ENCODE measurements around the gene OR6S1. TPM values are rescaled to one million over a fixed set of nuclear protein-coding genes. Genes with fewer than 3 reads are reported as not detected.

The OR6S1 gene
- total RNA-seq, 1 experiment from 2014 or later: not detected

- no peak for TF ChIP-seq STAT6 (CRISPR knock-in tag; conservative IDR thresholded peaks at IDR 0.05; ENCODE audit: low read depth)
- no peak for TF ChIP-seq ESRRA (CRISPR knock-in tag; IDR thresholded peaks at IDR 0.05; ENCODE audit: borderline replicate concordance)
Measured at GRCh38 chr14:20607617-20608016, 33.9 kb downstream of the OR6S1 start (continued).

- Mint-ChIP-seq H3K9me3 (no peaks in the 10 kb centered on the region), H3K27ac (no peak overlapping the region; the same call in 1 of the 2 replicates), H3K27me3 (ENCODE audit: low read depth) (no peaks in the 10 kb centered on the region), H3K36me3 (no peaks in the 10 kb centered on the region), H3K4me3 (no peak overlapping the region), H3K4me1 (peaks cover 11% of the 10 kb centered on the region)
- ChIA-PET POLR2A (interaction anchor here (1.1 to 1.3 kb wide), 3 partner anchors 50 to 264 kb away, joined by 3 read pairs; partner anchors contain the start of gene PARP2), CTCF (interaction anchor here (0.6 to 5.2 kb wide), 25 partner anchors 10 to 277 kb away, joined by 3 to 64 read pairs (median 4); partner anchors contain the start of genes APEX1, PARP2, PIP4P1 and PNP)
- no peak for TF ChIP-seq PRRX2 (CRISPR knock-in tag; IDR thresholded peaks at IDR 0.05)
- TF ChIP-seq ZNF512 (CRISPR knock-in tag; IDR thresholded peaks at IDR 0.05; ENCODE audit: borderline replicate concordance): no peak
- no peak for TF ChIP-seq AR (CRISPR knock-in tag; IDR thresholded peaks at IDR 0.05)
- TF ChIP-seq USF1 (CRISPR knock-in tag; IDR thresholded peaks at IDR 0.05): no peak
- TF ChIP-seq TP53 (CRISPR knock-in tag; IDR thresholded peaks at IDR 0.05): no peak
- TF ChIP-seq USF2 (CRISPR knock-in tag; IDR thresholded peaks at IDR 0.05): no peak
- TF ChIP-seq ZNF219 (CRISPR knock-in tag; IDR thresholded peaks at IDR 0.05; ENCODE audit: borderline replicate concordance): no peak
- ATAC-seq: no peak
- DNase-seq (ENCODE audit: low spot score): no peak
Measured at GRCh38 chr14:20606902-20607242, 34.6 kb downstream of the OR6S1 start.

- Mint-ChIP-seq H3K9me3 (no peaks in the 10 kb centered on the region), H3K36me3 (no peaks in the 10 kb centered on the region), H3K27me3 (ENCODE audit: low read depth) (no peaks in the 10 kb centered on the region), H3K4me1 (peaks cover 11% of the 10 kb centered on the region), H3K27ac (no peak overlapping the region), H3K4me3 (no peak overlapping the region)
- DNase-seq (ENCODE audit: low spot score) (peak; percentile 67), ATAC-seq (peak; percentile 66)
- POLR2A ChIA-PET: interaction anchor here (1.1 to 1.3 kb wide), 3 partner anchors 51 to 263 kb away, joined by 3 read pairs; partner anchors contain the start of gene PARP2
- CTCF ChIA-PET: interaction anchor here (0.6 to 5.2 kb wide), 25 partner anchors 9 to 277 kb away, joined by 3 to 64 read pairs (median 4); partner anchors contain the start of genes APEX1, PARP2, PIP4P1 and PNP
- TF ChIP-seq ZBTB43 (CRISPR knock-in tag; IDR thresholded peaks at IDR 0.05) (no peak), MAX (CRISPR knock-in tag; IDR thresholded peaks at IDR 0.05) (no peak), HMGXB4 (CRISPR knock-in tag; IDR thresholded peaks at IDR 0.05) (no peak; the same call in 1 of the 2 replicates), ETV6 (CRISPR knock-in tag; IDR thresholded peaks at IDR 0.05) (no peak), USF2 (CRISPR knock-in tag; IDR thresholded peaks at IDR 0.05) (no peak), IRF2 (CRISPR knock-in tag; IDR thresholded peaks at IDR 0.05; ENCODE audit: borderline replicate concordance, low read depth) (no peak), SMAD3 (CRISPR knock-in tag; IDR thresholded peaks at IDR 0.05; ENCODE audit: borderline replicate concordance) (no peak)
Measured at GRCh38 chr14:20606190-20606901, 35.1 kb downstream of the OR6S1 start.
